Measurements from ENCODE around the gene PADI4. TPM values are rescaled to one million over a fixed set of nuclear protein-coding genes. Genes with fewer than 3 reads are reported as not detected.

PADI4 gene
- total RNA-seq, 1 experiment from 2014 or later, result 0.26 TPM

DNA sequence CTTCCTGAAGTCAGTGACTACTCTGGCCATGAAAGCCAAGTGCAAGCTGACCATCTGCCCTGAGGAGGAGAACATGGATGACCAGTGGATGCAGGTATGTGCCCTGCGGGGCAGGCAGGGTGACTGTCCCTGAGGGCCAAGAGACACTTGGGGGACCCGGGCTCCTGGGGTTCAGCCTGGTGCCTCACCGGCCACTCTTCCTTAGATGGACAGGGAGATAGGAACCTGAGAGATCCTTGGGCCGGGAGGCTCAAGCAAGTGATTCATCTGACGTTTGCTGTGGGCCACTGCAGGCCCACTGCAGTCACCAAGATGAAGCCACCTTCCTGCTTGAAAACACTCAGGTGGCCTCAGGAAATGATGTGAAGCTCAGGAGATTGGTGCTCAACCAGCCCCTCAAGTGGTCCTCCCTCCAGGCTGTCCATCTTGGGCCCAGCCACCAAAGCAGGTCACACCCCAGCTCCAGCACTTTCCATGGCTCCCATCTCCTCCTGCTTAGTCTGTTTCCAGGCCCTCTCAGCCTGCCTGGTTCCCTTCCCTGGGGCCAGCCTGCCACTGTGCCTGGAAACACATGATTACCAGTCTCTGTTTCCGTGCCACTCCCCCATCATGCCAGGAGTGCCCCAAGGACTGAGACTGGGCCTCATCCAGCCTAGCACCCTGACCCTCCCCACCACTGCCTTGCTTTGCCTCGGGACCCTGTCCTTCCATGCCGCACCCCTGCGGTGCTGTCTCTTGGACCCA, 38.2 kb downstream of the PADI4 start:
- peaks cover 14% of the 10 kb centered on the region for H3K9me3 Mint-ChIP-seq
- ChIA-PET POLR2A (no interaction called here), CTCF (interaction anchor here (1.0 to 1.2 kb wide), 2 partner anchors 10 to 33 kb away, joined by 3 read pairs; no protein-coding TSS in a partner anchor)
- peaks cover 7% of the 10 kb centered on the region; the same call in 1 of the 2 replicates for H3K36me3 Mint-ChIP-seq
- TF ChIP-seq HMGXB4 (CRISPR knock-in tag; IDR thresholded peaks at IDR 0.05), result no peak
- TF ChIP-seq ZNF121 (CRISPR knock-in tag; IDR thresholded peaks at IDR 0.05), result no peak
- no peak for TF ChIP-seq NR2C2 (CRISPR knock-in tag; IDR thresholded peaks at IDR 0.05)
- no peak for TF ChIP-seq SMAD3 (CRISPR knock-in tag; IDR thresholded peaks at IDR 0.05; ENCODE audit: borderline replicate concordance)
- TF ChIP-seq ZNF423 (CRISPR knock-in tag; IDR thresholded peaks at IDR 0.05), result no peak
- no peak for TF ChIP-seq SP1 (CRISPR knock-in tag; conservative IDR thresholded peaks at IDR 0.05)
- no peak for TF ChIP-seq ETV6 (CRISPR knock-in tag; IDR thresholded peaks at IDR 0.05)
- TF ChIP-seq GTF2I (CRISPR knock-in tag; conservative IDR thresholded peaks at IDR 0.05), result no peak
- no peak for TF ChIP-seq MXD4 (CRISPR knock-in tag; IDR thresholded peaks at IDR 0.05; ENCODE audit: borderline replicate concordance)
- no peak for TF ChIP-seq ZNF281 (CRISPR knock-in tag; IDR thresholded peaks at IDR 0.05)
- TF ChIP-seq, protein P1, sequence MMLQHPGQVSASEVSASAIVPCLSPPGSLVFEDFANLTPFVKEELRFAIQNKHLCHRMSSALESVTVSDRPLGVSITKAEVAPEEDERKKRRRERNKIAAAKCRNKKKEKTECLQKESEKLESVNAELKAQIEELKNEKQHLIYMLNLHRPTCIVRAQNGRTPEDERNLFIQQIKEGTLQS (CRISPR knock-in tag; conservative IDR thresholded peaks at IDR 0.05), result no peak
- no peak for TF ChIP-seq FOXK1 (CRISPR knock-in tag; IDR thresholded peaks at IDR 0.05)
- TF ChIP-seq ARID4B (CRISPR knock-in tag; IDR thresholded peaks at IDR 0.05; ENCODE audit: borderline replicate concordance), result no peak
- TF ChIP-seq, protein P2, sequence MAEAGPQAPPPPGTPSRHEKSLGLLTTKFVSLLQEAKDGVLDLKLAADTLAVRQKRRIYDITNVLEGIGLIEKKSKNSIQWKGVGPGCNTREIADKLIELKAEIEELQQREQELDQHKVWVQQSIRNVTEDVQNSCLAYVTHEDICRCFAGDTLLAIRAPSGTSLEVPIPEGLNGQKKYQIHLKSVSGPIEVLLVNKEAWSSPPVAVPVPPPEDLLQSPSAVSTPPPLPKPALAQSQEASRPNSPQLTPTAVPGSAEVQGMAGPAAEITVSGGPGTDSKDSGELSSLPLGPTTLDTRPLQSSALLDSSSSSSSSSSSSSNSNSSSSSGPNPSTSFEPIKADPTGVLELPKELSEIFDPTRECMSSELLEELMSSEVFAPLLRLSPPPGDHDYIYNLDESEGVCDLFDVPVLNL (CRISPR knock-in tag; IDR thresholded peaks at IDR 0.05; ENCODE audit: borderline replicate concordance, low read depth), result no peak
- H3K4me3 Mint-ChIP-seq, result no peak overlapping the region
- no peaks in the 10 kb centered on the region for H3K27me3 Mint-ChIP-seq (ENCODE audit: low read depth)
- DNase-seq (ENCODE audit: low spot score) (no peak), ATAC-seq (no peak)
- no peak overlapping the region for H3K27ac Mint-ChIP-seq
- H3K4me1 Mint-ChIP-seq, result peaks cover 4% of the 10 kb centered on the region; the same call in 1 of the 2 replicates
